ENCODE data around the gene CSNK1D. TPM values are rescaled to one million over a fixed set of nuclear protein-coding genes. Genes with fewer than 3 reads are reported as not detected.

The CSNK1D gene
- total RNA-seq, 1 experiment from 2014 or later: 191 TPM

- H3K4me1 Mint-ChIP-seq (ENCODE audit: insufficient read depth, unreplicated experiment): peaks cover 34% of the 10 kb centered on the region
- CTCF ChIA-PET: no interaction called here
- no peak overlapping the region for H3K4me3 Mint-ChIP-seq (ENCODE audit: unreplicated experiment)
- no peak for TF ChIP-seq CTCF (IDR thresholded peaks at IDR 0.05; ENCODE audit: unreplicated experiment)
- no peaks in the 10 kb centered on the region for H3K9me3 Mint-ChIP-seq (ENCODE audit: unreplicated experiment)
- POLR2A ChIA-PET: interaction anchor here (0.6 kb wide), 2 partner anchors 58 to 139 kb away, joined by 3 to 4 read pairs; no protein-coding TSS in a partner anchor
- no peaks in the 10 kb centered on the region for H3K27me3 Mint-ChIP-seq (ENCODE audit: insufficient read depth, unreplicated experiment)
- BruUV-seq (replicated peaks): no TSS peak
- intact Hi-C loops (cut with micrococcal nuclease): loop anchor here (10.0 kb wide), 1 partner anchor 214 kb away; the partner anchor contains the start of genes DCXR and RAC3
- H3K27ac Mint-ChIP-seq (ENCODE audit: low read depth, unreplicated experiment): no peak overlapping the region
- no peak for DNase-seq (ENCODE audit: unreplicated experiment)
- peaks cover 96% of the 10 kb centered on the region for H3K36me3 Mint-ChIP-seq (ENCODE audit: insufficient read depth, unreplicated experiment)
These were observed 24.5 kb downstream of the CSNK1D start for GRCh38 chr17:82248815-82249674.

- Mint-ChIP-seq H3K9me3 (ENCODE audit: unreplicated experiment) (no peaks in the 10 kb centered on the region), H3K27me3 (ENCODE audit: insufficient read depth, unreplicated experiment) (no peaks in the 10 kb centered on the region), H3K27ac (ENCODE audit: low read depth, unreplicated experiment) (no peak overlapping the region), H3K36me3 (ENCODE audit: insufficient read depth, unreplicated experiment) (peaks cover 100% of the 10 kb centered on the region), H3K4me1 (ENCODE audit: insufficient read depth, unreplicated experiment) (peaks cover 40% of the 10 kb centered on the region), H3K4me3 (ENCODE audit: unreplicated experiment) (no peak overlapping the region)
- CTCF ChIA-PET: no interaction called here
- no peak for TF ChIP-seq CTCF (IDR thresholded peaks at IDR 0.05; ENCODE audit: unreplicated experiment)
- BruUV-seq (replicated peaks): no TSS peak
- no peak for DNase-seq (ENCODE audit: unreplicated experiment)
- intact Hi-C loops (cut with micrococcal nuclease): loop anchor here (10.0 kb wide), 1 partner anchor 213 kb away; the partner anchor contains the start of genes DCXR and RAC3
- POLR2A ChIA-PET: interaction anchor here (0.6 to 1.5 kb wide), 2 partner anchors 50 to 177 kb away, joined by 3 to 7 read pairs; no protein-coding TSS in a partner anchor
These were observed 25.4 kb downstream of the CSNK1D start for GRCh38 chr17:82247856-82248671.

- ChIA-PET CTCF (no interaction called here), POLR2A (interaction anchor here (0.6 to 1.5 kb wide), 9 partner anchors 11 to 176 kb away, joined by 3 to 7 read pairs (median 3); partner anchors contain the start of genes SECTM1 and SLC16A3)
- H3K27me3 Mint-ChIP-seq (ENCODE audit: insufficient read depth, unreplicated experiment): no peaks in the 10 kb centered on the region
- H3K27ac Mint-ChIP-seq (ENCODE audit: low read depth, unreplicated experiment): peak overlapping the region; percentile 70
- H3K36me3 Mint-ChIP-seq (ENCODE audit: insufficient read depth, unreplicated experiment): peaks cover 100% of the 10 kb centered on the region
- intact Hi-C loops (cut with micrococcal nuclease): loop anchor here (10.0 kb wide), 1 partner anchor 213 kb away; the partner anchor contains the start of genes DCXR and RAC3
- no TSS peak for BruUV-seq (replicated peaks)
- H3K9me3 Mint-ChIP-seq (ENCODE audit: unreplicated experiment): no peaks in the 10 kb centered on the region
- no peak overlapping the region for H3K4me3 Mint-ChIP-seq (ENCODE audit: unreplicated experiment)
- DNase-seq (ENCODE audit: unreplicated experiment): no peak
- peaks cover 47% of the 10 kb centered on the region for H3K4me1 Mint-ChIP-seq (ENCODE audit: insufficient read depth, unreplicated experiment)
- TF ChIP-seq CTCF (IDR thresholded peaks at IDR 0.05; ENCODE audit: unreplicated experiment): no peak
These were observed 26.2 kb downstream of the CSNK1D start for GRCh38 chr17:82247182-82247823.
